Left colon (tissue), 2 donors: ENCODE data around the gene EMX1. TPM values are rescaled to one million over a fixed set of nuclear protein-coding genes. Genes with fewer than 3 reads are reported as not detected.

Experiments
- ATAC-seq: fragments of 200-7000 bp; cut with Tn5 transposase; one replicate; pipeline ENCODE4 v1.9.1; 2020; ENCODE audit warnings: mild to moderate bottlenecking, moderate library complexity
- DNase-seq, 2 donors: peaks; one replicate each; pipeline ENCODE4 v3.0.0-alpha.2; 2020
- intact Hi-C, 2 donors: fragments of 100-400 bp; cut with DNase I in 1 of 2; cut with micrococcal nuclease in 1 of 2; formaldehyde crosslinking; loops; one replicate each; pipeline versions ENCODE4 v1.11.2 to v1.14.0; 2022; cut with DNase I, micrococcal nuclease
- total RNA-seq, 2 donors: library from RNA; stranded (reverse); fragmentation: NEBNext Ultra II Directional; extraction: Animal tissue kit (Norgen Biotek cat#: 25700); gene quantifications; one replicate each; pipeline ENCODE4 v1.2.1, GENCODE V29; 2021
- donor health status: DM: no; HTN: no; CAD: no.
- donor health status: DM: yes; HTN: yes; CAD: no.

The EMX1 gene
- total RNA-seq, 2 donors from 2014 or later, result 1.5 to 2.2 TPM

DNA sequence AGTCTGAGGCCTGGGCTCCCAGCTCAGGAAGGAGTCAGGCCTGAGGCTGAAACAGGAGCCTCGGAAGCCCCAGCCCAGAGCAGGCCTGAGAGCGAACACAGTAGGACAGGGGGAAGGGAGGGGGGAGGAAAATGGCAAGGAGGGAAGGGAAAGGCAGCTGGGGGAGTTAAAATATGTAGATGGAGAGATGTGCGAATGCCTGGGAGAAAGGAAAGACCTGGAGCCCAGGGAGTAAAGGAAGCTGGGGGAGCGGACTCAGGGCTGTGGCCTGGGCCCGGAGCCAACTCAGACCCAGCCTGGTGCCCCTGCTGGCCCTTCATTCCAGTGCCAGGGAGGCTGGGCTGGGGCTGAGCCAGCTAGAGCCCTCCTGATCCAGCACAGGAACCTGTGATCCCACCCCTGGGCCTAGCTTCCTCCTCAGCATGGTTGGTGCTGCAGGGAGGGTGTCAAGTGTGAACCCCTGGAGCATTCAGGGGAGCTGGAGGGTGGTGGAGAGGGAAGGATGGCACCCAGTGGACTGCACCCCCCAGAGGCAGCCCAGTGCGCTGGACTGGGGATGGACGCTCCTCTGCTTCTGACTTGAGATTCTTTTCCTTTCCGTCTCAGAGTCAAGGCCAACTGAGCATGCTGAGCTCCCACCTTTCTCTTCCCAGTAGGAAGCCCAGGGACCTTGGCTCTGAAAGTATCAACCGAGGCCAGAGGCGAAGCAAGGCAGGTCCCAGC, 46.3 kb downstream of the EMX1 start:
- ATAC-seq, result no peak
- intact Hi-C loops, result no loop called here
- no peak for DNase-seq

DNA sequence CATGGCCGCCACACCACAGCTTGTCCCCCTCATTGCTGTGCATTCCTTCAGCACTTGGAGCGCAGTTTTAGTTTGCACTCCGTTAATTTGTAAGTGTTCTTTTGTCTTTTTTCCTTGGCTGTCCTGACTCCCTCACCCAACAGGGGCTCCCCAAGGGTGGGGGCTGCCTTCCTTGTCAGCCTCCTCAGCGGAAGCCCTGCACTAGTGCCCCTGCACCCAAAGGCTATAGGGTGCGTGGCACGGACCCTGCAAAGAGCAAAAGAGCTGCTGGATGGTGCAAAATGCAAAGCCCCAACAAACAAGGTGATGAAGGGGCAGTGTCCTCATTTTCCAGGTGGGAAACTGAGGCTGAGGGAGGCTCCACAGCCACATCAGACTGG, 46.8 kb downstream of the EMX1 start:
- no peak for DNase-seq
- ATAC-seq, result no peak
- intact Hi-C loops, result no loop called here

DNA sequence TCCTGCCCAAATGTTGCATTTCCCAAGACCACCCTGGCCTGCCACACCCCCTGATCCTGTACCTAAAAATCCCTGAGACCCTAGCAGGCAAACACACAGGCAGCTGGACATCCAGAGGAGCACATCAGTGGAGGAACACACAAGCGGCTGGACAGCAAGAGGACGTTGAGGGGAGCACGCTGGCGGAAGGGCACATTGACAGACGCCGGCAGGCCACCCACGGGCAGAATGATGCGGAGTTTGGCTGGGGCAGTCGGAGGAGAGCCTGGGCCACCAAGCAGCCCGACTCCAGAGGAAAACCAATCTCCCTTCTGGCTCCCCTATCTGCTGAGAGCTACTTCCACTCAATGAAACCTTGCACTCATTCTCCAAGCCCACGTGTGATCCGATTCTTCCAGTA, 47.7 kb downstream of the EMX1 start:
- intact Hi-C loops, result no loop called here
- ATAC-seq (no peak), DNase-seq (no peak)

DNA sequence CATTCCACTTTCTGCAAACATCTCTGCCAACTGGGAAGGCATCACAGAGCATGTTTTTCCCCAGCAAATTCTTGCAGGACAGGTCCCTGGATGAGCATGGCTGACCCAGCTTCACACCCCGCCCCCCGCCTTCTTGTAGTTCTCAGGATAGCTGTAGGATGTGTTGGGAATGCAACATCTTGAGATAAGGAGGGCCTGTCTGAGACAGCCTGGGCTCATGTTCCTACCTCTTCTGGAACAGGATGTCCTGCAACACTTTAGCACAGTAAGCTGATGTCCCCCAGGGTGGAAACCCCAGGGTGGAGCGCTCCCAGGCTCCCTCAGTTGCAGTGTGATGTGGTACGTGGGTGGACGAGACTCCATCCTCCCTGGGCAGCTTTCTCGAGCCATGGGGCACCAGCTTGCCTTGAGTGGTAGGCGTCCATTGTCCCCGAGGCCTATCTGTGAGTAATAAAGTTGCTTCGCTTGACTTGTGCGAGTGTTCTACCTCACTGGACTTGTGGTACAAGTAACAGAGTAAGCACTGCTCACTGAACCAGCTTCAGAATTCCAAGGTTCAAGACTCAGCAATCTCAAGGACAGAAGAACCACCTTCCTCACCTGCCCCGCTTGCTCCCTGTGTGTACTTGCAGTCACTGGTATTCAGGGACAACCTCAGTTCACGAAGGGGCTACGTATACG, 48.6 kb downstream of the EMX1 start:
- intact Hi-C loops, result no loop called here
- ATAC-seq (no peak), DNase-seq (no peak)

DNA sequence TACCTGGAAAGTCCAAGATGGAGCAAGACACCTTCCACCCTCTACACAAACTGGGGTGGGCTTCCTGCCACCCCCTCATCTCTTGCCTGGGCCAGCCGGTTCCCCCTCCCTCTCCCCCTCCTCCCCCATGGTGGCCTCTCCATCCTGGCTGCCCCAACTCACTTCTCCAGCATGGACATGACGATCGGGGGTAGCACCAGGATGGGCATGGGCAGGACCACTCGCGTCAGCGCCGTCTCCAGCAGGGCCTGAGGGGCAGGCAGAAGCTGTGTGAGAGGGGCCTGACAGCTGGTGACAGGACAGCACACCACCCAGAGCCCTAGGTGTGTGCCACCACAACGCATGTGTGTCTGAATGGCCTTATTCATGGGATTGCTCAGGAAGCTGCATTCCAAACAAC, 51.0 kb downstream of the EMX1 start:
- no peak for ATAC-seq
- intact Hi-C loops, result no loop called here

DNA sequence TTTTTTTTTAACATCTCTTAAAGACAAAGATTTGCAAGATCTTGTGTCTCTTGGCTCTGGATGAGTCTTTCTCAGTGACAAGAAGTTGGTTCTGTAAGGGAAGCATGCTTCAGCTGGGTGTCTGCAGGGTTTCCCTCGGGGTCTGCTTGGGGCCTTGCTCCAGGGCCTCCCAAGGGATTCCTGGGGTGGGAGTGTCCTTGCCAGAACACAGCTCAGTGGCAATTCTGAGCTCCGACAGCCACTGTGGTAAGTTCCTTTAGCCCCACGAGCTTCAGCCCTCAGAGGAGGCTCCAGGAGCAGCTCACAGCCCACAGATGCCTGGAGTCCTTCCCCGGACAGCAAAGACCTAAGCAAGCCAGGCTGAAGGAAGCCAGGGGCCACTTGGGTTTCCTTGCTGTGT, 52.4 kb downstream of the EMX1 start:
- no peak for DNase-seq
- intact Hi-C loops, result loop anchor here in 1 of 2 donors (10.0 kb wide), 1 partner anchor 75 kb away; no protein-coding TSS in a partner anchor
- ATAC-seq, result no peak

More for the DNA sequence above, 51.0 kb downstream of the EMX1 start:
- DNase-seq, result no peak

DNA sequence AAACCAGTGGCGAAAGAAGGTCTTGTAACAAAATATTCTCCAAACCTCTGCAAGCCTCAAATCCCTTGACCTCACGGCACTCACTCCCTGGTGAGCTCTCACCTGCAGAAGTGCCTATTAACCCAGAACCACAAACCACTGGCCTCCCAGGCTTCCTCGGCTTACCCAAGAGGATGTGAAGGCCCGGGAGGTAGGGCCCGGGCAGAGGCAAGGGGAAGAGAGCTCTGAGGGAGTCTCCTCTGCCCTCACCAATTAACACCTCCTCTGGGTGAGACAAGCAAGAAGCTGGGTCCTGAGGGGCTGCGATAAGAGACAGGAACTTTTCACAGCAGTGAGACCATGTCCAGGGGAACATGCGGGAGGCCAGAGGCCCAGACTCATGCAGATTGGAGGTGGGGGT, 53.7 kb downstream of the EMX1 start:
- intact Hi-C loops, result loop anchor here in 1 of 2 donors (10.0 kb wide), 1 partner anchor 76 kb away; no protein-coding TSS in a partner anchor
- DNase-seq, result no peak
- no peak for ATAC-seq

DNA sequence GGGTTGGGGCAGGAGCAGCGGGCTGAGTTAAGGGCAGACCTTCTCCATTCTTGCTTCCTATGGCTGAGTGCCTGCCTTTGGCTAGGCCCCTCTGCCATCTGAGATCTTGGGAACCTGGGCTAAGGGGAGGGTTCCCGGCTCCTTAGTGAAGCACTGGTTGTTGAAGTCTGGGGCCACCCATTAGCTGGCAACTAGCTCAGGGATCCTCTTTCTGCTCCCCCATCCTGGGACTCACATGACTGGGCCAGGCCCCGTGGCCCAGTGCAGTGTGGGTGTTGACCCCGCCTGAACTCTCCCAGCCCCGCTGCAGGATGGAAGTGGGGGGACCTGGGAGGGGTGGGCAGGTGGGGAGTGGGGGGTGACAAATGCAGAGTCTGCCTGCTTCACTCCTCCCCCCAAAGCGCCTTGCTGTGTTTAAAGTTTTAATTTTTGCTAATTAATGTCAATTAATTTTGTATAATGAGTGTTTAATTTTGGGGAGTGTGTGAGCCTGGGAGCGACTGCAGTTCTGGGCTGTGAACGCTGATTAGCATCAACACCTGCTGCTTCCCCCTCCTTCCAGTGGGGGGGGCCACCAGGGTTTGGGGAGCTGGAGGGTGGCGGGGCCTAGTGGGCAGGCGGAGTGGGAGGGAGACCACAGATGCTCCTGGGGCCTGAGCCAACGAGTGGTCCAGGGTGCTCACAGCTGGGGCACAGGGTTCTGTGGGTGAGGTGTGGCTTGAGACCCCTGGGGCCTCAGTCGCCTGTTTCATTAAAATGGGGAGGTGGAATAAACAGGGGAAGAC, 55.2 kb downstream of the EMX1 start:
- intact Hi-C loops, result loop anchor here in 1 of 2 donors (10.0 kb wide), 1 partner anchor 78 kb away; no protein-coding TSS in a partner anchor
- no peak for DNase-seq
- no peak for ATAC-seq

DNA sequence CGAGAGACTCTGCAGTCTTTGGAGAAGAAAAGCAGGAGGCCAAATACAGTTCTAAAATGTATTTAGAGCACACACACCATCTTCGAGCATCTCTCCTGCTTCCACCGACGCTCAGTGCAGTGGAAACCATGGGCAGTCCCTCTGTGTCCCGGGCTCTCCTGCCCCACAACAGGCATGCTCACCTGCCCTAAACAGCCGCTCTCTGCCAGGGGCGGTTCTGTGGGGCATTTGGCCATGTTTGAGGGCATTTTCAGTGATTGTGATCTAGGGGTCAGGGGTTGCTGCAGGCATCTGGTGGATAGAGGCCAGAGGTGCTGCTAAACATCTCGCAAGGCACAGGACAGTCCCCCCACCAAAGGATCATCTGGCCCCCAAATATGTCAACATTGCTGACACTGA, 55.8 kb downstream of the EMX1 start:
- ATAC-seq (no peak), DNase-seq (no peak)
- intact Hi-C loops, result loop anchor here in 1 of 2 donors (10.0 kb wide), 1 partner anchor 78 kb away; no protein-coding TSS in a partner anchor

DNA sequence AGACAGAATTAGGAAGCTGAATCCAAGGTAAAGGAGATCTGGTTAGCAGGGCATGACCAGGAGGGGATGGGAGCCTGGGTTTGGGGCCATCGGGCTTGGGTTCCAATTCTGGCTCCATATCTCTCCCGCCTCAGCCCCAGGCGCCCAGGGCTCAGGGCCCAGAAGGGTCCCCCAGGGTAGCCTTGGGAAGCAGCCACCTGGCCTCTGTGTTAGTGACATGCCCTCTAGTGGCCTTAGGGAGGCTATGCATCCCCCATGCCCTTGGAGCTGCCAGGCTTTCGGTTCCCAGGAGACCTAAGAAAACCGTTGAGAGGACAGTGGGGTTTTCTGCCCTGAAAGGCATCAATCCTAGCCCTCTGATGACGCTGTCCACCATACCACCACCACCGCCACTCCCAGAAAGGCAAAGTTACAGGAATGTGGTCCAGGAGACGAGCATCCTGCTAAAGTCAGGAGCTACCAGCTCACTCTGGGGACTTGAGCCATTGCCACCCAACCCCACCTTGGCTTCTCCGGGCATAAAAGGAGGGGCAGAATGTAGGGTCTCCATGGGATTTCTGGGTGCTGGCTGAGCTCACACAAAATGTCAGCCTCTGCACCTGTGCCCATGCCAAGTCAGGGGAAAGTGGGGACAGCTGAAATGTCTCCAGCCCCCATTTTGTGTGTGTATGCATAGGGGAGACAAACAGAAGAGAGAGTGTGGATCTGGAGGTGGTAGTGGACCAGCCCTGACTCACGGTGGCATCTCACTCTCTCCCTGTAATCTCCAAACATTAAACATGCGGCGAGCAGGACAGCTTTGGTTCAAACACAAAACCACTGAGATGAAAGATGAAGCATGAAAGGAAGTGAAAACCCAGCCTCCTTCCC, 56.5 kb downstream of the EMX1 start:
- ATAC-seq, result peak; percentile 92
- peak in 1 of 2 donors; percentile 41 for DNase-seq
- intact Hi-C loops, result loop anchor here in 1 of 2 donors (10.0 kb wide), 1 partner anchor 79 kb away; no protein-coding TSS in a partner anchor

DNA sequence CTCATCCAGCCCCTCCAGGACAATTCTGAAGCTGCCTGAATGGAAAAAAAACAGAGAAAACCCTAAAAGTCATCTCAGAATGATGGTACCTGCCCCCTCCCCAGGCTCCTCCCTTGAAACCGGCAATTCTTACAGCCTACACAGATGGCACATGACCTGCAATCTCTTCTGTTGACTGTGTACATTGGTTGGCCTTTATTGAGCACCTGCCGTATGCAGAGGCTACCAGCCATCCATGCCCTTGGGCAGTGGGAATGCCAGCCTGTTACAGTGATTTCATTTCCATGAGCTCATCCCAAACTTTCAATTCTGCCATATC, 57.1 kb downstream of the EMX1 start:
- peak; percentile 60 for ATAC-seq
- intact Hi-C loops, result loop anchor here in 1 of 2 donors (10.0 kb wide), 1 partner anchor 80 kb away; no protein-coding TSS in a partner anchor
- DNase-seq, result no peak

DNA sequence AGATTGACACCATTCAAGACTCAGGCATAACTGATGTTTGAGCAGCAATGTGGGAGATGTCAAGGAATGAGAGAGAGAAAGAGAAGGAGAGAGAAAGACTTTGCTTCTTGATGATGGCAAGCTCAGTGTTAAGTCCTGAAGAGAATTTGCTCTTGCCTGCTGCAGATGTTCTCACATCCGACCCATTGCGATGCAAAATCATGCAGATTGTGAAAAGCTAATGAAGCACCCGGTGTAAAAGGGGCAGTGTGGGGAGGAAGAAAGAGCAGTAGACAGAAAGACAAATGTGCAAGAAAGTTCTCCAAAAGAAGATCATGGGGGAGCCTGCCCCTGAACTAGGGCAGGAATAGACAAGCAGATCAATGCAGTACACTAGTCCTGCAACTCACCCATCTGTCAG, 57.7 kb downstream of the EMX1 start:
- intact Hi-C loops, result loop anchor here in 1 of 2 donors (10.0 kb wide), 1 partner anchor 80 kb away; no protein-coding TSS in a partner anchor
- DNase-seq (no peak), ATAC-seq (no peak)

DNA sequence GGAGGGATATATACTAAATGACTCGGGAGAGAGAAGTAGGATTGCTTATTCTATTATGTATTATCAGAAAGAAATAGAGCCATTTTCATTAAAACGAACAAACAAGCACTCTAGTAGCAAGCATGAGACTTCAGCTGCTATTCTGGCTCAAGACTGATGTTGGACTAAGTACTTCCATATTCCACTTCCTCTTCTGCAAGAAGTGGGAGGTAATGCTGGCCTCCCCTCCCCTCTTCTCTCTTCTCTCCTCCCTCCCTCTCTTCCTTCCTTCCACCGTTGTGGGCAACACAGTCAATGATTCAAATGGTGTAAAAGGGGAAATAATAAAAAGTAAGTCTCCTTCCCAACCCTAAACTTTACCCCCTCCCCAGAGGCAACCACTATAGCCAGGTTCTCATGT, 62.6 kb downstream of the EMX1 start:
- intact Hi-C loops, result loop anchor here in 1 of 2 donors (10.0 kb wide), 1 partner anchor 85 kb away; no protein-coding TSS in a partner anchor
- DNase-seq (no peak), ATAC-seq (no peak)

DNA sequence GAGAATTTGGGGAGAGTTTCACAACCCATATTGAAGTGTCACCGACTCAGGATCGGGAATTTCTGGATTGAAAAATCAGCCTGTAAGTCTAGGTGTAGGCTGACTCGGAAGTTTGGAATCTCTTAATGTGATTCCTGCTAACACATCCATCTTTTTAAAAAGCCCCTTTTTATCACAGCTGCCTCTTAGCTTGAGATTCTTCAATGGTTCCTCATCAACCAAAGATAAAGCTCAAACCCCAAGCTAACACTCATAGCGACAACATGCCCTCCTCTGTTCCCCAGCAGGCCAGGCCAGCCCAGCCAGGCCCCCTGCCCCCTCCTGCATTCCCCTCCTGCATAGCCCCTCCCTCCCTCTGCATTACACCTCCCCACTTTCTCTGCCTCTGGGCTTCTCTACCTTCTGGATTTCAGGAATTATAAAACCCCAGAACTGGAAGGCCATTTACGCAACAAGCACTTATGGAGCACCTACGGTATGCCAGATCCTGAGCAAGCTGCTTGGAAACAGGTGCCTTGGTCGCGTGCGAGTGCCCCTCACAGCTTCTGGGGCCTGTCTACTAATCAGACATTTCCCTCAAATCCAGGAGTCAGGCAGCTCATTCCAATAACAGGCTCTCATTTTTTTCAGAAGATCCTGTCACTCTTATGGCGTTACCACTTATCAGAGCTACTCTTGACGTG, 63.4 kb downstream of the EMX1 start:
- intact Hi-C loops, result no loop called here
- DNase-seq, result no peak
- no peak for ATAC-seq

DNA sequence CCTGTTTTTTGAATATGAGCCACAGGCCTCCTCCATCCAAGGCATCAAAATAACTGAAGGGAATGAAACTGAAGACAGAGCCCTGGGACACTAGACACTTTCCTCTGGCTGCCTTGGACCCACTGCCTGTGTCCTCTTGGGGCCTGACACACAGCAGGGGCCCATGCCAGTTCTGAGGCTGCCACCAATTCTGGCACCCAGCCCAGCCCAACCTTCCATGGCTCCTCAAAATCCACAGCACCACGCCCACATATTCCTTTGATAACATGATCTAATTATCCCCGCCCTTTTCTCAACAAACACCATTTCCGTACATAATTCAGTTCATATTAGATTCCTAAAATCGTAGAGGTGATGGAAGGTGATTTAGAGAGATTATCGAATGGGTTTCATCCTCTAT, 64.2 kb downstream of the EMX1 start:
- DNase-seq (peak in 1 of 2 donors; percentile 57), ATAC-seq (peak; percentile 35)
- intact Hi-C loops, result no loop called here

DNA sequence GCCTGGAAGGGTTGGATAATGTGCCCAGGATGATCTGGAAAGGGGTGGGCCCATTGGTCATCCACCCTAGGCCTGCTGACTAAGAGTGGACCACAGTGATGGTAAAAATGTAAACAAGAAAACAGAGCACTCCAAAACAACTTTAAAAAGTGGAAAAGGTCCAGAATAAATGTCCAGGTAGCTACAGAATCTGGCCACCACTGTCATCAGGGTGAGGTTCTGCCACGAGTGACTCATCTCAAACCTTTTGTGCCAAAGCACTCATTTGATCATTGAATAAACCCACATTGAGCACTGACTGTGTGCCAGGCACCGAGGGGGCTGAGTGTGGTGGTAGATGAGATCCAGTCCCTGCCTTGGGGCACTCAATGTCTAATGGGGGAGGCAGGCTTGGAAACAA, 64.9 kb downstream of the EMX1 start:
- DNase-seq (no peak), ATAC-seq (no peak)

DNA sequence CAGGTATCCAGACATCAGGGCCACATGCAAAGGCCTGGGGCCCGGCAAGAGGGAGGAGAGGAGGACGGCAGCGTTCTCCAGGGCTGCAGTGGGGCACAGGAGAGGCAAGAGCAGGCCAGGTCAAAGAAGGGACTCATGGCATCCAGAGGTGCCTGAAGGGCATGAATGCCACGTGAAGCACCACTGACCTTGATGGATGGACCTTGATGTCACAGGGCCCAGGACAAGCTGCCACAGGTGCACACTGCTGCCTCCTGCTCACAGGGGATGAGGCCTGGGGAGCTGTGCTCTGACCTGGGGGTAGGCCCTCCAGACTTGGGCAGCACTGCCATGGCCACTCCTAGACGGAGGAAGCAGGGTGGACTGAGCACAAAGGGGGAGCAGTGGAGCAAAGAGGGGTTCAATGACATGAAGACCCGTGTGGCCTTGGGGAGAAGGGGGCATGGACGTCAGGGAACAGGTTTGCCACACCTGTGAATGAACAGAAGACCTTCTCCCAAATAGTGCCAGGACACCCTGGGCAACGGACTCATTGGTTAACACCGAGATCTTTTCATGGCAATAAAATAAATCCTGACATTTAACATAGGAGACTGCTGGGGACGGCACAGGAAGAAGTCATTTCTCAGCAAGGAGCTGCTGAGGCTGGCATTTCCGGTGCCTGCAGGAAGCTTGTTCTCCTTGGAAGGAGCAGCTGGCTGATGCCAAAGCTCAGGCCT, 65.6 kb downstream of the EMX1 start:
- DNase-seq, result no peak
- intact Hi-C loops, result no loop called here
- no peak for ATAC-seq

More for the DNA sequence above, 64.9 kb downstream of the EMX1 start:
- intact Hi-C loops, result no loop called here
